ENCODE results near the gene DCAF5.

Gene DCAF5

DNA sequence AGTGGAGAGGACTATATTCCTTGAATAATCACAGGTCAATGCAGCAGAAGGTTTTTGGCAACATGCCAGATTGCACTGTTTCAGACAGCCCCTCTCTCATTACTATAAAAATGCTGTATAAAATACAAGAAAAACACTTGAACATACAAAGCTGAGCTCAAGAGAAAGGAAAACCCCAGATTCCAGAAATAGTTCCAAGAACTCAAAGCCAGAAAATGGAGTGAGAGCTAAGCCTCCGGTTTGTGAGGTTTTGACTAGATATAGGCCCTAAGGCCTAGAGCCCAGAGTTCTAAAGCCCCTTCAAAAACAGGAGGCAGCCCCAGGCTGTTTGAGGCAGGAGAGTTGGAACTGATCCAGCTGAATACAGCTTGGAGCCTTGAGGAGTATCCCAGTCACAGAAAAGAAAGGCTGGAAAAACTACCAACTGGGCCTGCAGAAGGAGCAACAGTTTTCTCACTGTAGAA is 144.5 kb downstream of the DCAF5 start:
- no peak for DNase-seq (ENCODE audit: low read depth in 2 of 3, low spot score in 1 of 3)

DNA sequence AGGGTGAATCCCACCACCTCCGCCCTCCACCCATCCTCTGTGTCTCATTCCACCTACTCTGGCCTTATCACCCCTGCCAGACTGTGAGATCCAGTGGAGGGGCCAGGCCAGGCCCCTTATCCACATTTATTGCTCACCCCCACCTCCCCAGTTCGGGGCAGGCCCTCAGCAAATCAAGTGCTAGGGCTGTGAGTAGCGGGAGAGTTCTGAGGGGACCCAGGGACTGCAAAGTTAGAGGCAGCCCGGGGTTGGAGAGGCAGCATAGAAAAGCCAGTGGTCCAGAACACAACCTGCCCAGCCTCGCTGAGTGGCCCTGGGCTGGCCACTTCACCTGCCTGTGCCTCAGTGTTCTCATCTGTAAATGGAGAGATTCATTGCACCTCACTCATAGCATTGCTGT is 146.6 kb downstream of the DCAF5 start:
- DNase-seq (ENCODE audit: low read depth in 2 of 3, low spot score in 1 of 3): no peak

DNA sequence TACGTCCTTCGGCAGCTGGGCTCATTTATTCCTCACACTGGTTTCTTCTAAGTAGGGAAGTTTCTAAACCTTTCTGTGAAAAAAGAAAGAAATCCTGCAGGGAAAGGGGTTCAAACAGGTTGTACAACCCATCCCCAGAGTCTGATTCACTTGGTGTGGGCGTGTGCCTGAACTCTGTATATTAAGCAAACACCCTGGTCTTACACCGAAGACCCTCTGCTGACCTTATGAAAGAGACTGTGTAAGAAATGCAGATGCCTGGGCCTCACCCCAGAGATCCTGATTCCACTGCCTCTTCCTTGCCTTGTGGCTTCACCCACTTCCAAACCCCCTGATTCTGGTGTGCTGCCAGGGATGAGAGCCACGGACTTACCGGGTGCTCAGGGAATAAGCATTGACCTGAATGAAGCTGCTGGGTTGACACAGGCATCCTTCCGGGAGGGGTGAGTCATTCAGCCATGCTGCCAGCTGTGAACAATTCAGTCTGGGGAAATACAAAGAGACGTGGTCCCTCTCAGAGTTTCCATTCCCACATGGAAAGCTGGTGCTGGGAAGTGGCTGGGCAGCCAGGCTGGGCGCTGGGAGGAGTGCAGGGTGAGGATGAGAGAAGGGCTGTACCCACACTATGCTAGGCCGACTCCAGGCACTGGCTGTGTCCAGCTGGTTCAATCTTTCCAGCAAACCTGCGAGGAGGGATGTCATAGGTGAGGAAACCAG is 147.3 kb downstream of the DCAF5 start:
- DNase-seq (ENCODE audit: low read depth in 2 of 3, low spot score in 1 of 3): no peak

DNA sequence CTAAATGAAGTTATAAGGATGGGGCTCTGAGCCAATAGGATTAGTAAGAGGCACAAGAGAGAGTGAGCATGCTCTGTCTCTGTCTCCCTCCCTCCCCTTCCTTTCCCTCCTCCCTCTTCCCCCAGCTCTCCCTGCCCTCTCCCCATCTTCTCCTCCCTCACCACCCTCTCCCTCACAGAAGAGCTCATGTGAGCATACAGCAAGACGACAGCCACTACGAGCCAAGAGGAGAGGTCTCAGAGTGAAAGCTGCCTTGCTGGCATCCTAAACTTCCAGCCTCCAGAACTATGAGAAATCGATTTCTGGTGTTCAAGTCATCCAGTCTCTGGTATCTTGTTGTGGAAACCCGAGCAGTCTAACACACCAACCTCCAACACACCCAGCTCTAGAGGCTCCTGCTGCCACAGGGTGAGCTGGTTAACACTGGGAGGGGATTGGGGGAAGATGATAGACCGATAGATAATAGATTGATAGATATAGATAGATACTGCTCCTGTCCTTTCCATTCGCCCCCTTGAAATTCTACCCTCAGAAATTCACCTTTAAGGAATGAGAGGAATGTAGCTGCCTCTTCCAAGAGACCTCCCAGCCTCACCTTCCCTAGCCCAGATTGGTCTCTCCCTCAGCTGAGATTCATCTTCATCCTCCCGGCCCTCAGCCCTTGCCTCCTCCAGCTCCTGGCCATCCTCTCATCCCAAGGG is 148.0 kb downstream of the DCAF5 start:
- DNase-seq (ENCODE audit: low read depth in 2 of 3, low spot score in 1 of 3): no peak

DNA sequence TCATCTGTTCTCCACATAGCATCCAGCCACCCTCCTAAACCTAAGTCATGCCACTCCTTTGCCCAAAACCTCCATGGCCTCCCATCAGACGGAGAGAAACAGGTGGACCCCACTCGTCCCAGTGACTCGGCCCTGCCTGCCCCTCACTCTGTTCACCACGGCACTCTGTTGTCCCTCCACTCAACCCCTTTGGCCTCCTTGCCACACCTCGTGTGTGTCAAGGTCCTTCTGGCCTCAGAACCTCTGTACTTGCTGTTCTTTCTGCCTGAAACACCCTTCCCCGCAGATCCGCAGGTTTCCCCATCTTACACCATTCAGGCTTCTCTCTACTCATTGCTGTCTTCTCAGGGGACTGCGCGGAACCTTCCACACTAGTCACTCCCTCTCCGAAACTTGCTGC is 149.3 kb downstream of the DCAF5 start:
- no peak for DNase-seq (ENCODE audit: low read depth in 2 of 3, low spot score in 1 of 3)

DNA sequence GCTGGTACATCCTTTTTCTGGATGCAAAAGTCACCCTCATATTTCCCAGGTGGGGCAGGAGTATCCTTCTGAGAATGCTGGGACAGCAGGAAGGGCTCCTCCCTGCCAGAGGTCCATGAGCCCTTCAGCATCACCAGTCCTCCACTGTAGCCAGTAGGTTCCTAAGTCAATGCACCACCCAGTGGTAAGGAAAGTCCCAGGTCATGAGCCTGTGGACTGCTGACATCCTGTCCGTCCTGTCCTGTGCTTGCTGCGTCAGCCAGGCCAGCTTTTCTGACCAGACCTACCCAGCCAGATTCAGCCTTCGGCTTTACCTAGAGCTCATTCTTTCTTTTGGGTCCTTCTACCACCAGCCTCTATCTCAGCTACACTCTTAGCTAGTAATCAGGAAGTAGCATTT is 150.8 kb downstream of the DCAF5 start:
- no peak for DNase-seq (ENCODE audit: low read depth in 2 of 3, low spot score in 1 of 3)

DNA sequence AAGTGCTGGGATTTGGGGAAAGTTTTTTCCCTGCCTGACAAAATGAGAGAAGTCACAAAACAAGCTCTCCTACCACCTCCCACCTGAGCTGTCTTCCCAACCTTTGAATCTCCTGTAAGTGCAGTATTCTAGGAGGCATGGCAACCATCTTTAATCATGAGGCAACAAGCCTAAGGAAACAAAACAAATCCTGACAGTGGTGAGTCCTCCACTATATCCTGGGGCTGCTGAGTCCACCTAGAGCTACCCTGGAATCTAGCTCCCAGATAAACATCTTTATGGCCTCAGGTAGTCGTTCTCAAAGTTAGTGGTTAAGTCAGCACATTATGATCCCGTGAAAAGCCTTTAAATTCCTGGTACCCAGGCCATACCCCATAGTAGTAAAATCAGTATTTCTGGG is 151.5 kb downstream of the DCAF5 start:
- DNase-seq (ENCODE audit: low read depth in 2 of 3, low spot score in 1 of 3): no peak
